Endothelial cell of umbilical vein (primary cell): ENCODE results near the gene OTOGL. TPM values are rescaled to one million over a fixed set of nuclear protein-coding genes. Genes with fewer than 3 reads are reported as not detected.

Experiments
- BruUV-seq: library from RNA; stranded (reverse); fragments of 400-500 nt; replicated peaks from 2 replicates; lab custom pipeline; 2021; lab: Mats Ljungman, UMichigan
- CTCF ChIA-PET: fragments of 300-600, 350-600 bp; sonication (Branson Sonifier 250); formaldehyde crosslinking; loops from one replicate; lab custom pipeline; 2021; ENCODE audit warnings: antibody characterized with exemption, inconsistent platforms; lab: Charles Lee
- POLR2A ChIA-PET: fragments of 300-600, 350-600 bp; sonication (Branson Sonifier 250); formaldehyde crosslinking; loops from one replicate; lab custom pipeline; 2021; ENCODE audit warnings: antibody characterized with exemption, inconsistent platforms; lab: Charles Lee
- DNase-seq: peaks from one replicate; pipeline ENCODE4 v3.0.0-alpha.2; 2011; ENCODE audit warnings: low read depth, low spot score
- FAIRE-seq: peaks from 2 replicates; lab custom pipeline; 2011; peaks lifted over from hg19 to GRCh38; lab: Jason Lieb, UNC
- H2AFZ ChIP-seq: 2 replicates; pipeline ENCODE4 v1.6.0; 2012; ENCODE audit warnings: low read depth, low read length, control low read depth, inconsistent platforms
- H3K27ac ChIP-seq: 2 replicates; pipeline ENCODE4 v1.5.1; 2011; ENCODE audit warnings: low read depth, mild to moderate bottlenecking, control low read depth, low read length, moderate library complexity; ENCODE audit not compliant: insufficient read depth
- H3K27me3 ChIP-seq, 2 experiments: 2 replicates each; pipeline versions ENCODE4 v1.6.0 to v1.6.1; 2011; ENCODE audit warnings: low read length in 2 of 2, mixed read lengths in 1 of 2; ENCODE audit not compliant: control insufficient read depth in 2 of 2, insufficient read depth in 2 of 2
- H3K36me3 ChIP-seq, 2 experiments: 2 replicates in 1 of 2; 3 replicates in 1 of 2; pipeline ENCODE4 v1.5.1; 2011; ENCODE audit warnings: low read length in 2 of 2, mild to moderate bottlenecking in 1 of 2, moderate library complexity in 1 of 2; ENCODE audit not compliant: control insufficient read depth in 2 of 2, insufficient read depth in 2 of 2; ENCODE audit errors: extremely low read depth in 1 of 2
- H3K4me1 ChIP-seq: 3 replicates; pipeline ENCODE4 v1.5.1; 2011; ENCODE audit warnings: mild to moderate bottlenecking, low read length; ENCODE audit not compliant: control insufficient read depth, insufficient read depth; ENCODE audit errors: extremely low read depth
- H3K4me2 ChIP-seq: 2 replicates; pipeline ENCODE4 v1.6.1; 2011; ENCODE audit warnings: low read length, control low read depth, mixed read lengths; ENCODE audit not compliant: insufficient read depth
- H3K4me3 ChIP-seq, 3 experiments: fragments of 200-600 bp in 1 of 3; sonication (generic), shearing (Covaris generic) in 1 of 3; replicated peaks in 1 of 3; 2 replicates each; pipeline ENCODE4 v1.5.1; 2011 to 2016; ENCODE audit warnings: control low read depth in 3 of 3, low read length in 3 of 3, mild to moderate bottlenecking in 2 of 3, inconsistent platforms in 1 of 3, low read depth in 1 of 3, moderate library complexity in 1 of 3; ENCODE audit not compliant: insufficient read depth in 1 of 3
- H3K79me2 ChIP-seq: 2 replicates; pipeline ENCODE4 v1.6.0; 2012; ENCODE audit warnings: low read length, inconsistent platforms; ENCODE audit not compliant: control insufficient read depth, insufficient read depth
- H3K9ac ChIP-seq: replicated peaks from 2 replicates; pipeline ENCODE3; 2011; ENCODE audit warnings: low read length, control low read depth; ENCODE audit not compliant: insufficient read depth; ENCODE audit errors: extremely low read depth
- H3K9me1 ChIP-seq: replicated peaks from 3 replicates; pipeline ENCODE4 v1.6.0; 2011; ENCODE audit warnings: mild to moderate bottlenecking, low read length; ENCODE audit not compliant: control insufficient read depth, insufficient read depth; ENCODE audit errors: extremely low read depth
- H3K9me3 ChIP-seq: replicated peaks from 2 replicates; pipeline ENCODE4 v1.5.1; 2012; ENCODE audit warnings: low read length, inconsistent platforms; ENCODE audit not compliant: control insufficient read depth, insufficient read depth
- H4K20me1 ChIP-seq: replicated peaks from 2 replicates; pipeline ENCODE3; 2011; ENCODE audit warnings: mild to moderate bottlenecking, low read length; ENCODE audit not compliant: control insufficient read depth, insufficient read depth; ENCODE audit errors: extremely low read depth
- CTCF ChIP-seq, 2 donors: IDR thresholded peaks; 1 replicate in 1 of 2; 2 replicates in 1 of 2; pipeline ENCODE4 v1.5.1; 2011; ENCODE audit warnings: low read length in 2 of 2, mild to moderate bottlenecking in 2 of 2, moderate library complexity in 2 of 2, control low read depth in 1 of 2, inconsistent platforms in 1 of 2, low read depth in 1 of 2; ENCODE audit not compliant: insufficient read depth in 1 of 2; ENCODE audit errors: extremely low read depth in 1 of 2
- EZH2 ChIP-seq: IDR thresholded peaks from 2 replicates; pipeline ENCODE4 v1.6.1; 2012; ENCODE audit warnings: borderline replicate concordance, low read depth, mild to moderate bottlenecking, moderate library complexity, low read length, inconsistent platforms; ENCODE audit not compliant: severe bottlenecking
- FOS ChIP-seq: IDR thresholded peaks from 2 replicates; pipeline ENCODE4 v1.6.1; 2011; ENCODE audit warnings: mild to moderate bottlenecking, low read length, moderate library complexity, borderline replicate concordance; ENCODE audit not compliant: insufficient read depth
- GATA2 ChIP-seq: IDR thresholded peaks from 2 replicates; pipeline ENCODE4 v1.7.0; 2011; ENCODE audit warnings: low read depth, mild to moderate bottlenecking, moderate library complexity, mixed read lengths, low read length; ENCODE audit not compliant: insufficient read length, insufficient read depth
- JUN ChIP-seq: IDR thresholded peaks from 2 replicates; pipeline ENCODE4 v1.6.1; 2011; ENCODE audit warnings: borderline replicate concordance, low read depth; ENCODE audit not compliant: insufficient read length, insufficient read depth
- MAX ChIP-seq: IDR thresholded peaks from 2 replicates; pipeline ENCODE4 v1.6.1; 2011; ENCODE audit not compliant: insufficient read depth, insufficient read length
- MYC ChIP-seq: IDR thresholded peaks from one replicate; pipeline ENCODE4 v1.6.1; 2011; ENCODE audit warnings: mild to moderate bottlenecking, low read depth, low read length
- POLR2A ChIP-seq: IDR thresholded peaks from 2 replicates; pipeline ENCODE4 v1.6.1; 2012; ENCODE audit warnings: low read depth, mild to moderate bottlenecking, control low read depth, low read length
- POLR2AphosphoS5 ChIP-seq: IDR thresholded peaks from 2 replicates; pipeline ENCODE4 v1.6.1; 2012; ENCODE audit warnings: low read depth, mild to moderate bottlenecking, control low read depth, low read length, moderate library complexity; ENCODE audit not compliant: insufficient read depth
- dilution Hi-C: fragments of 300-500 bp; cut with MboI; formaldehyde crosslinking; loops from one replicate; pipeline ENCODE4 v1.15.0; 2019; ENCODE audit warnings: low sequenced_read_pairs; ENCODE audit not compliant: extremely low pct_ligation_motif_present
- intact Hi-C: fragments of 100-400 bp; cut with micrococcal nuclease; formaldehyde crosslinking; loops from one replicate; pipeline ENCODE4 v1.10.0; 2022
- polyA plus RNA-seq, 4 experiments: library from polyadenylated mRNA; depleted of rRNA in 3 of 4; stranded (reverse) in 3 of 4; unstranded in 1 of 4; fragments of >200 nt; gene quantifications; 2 replicates each; pipeline versions ENCODE4 v1.2.1 to v1.2.3, GENCODE V29; 2011 to 2012; ENCODE audit warnings: missing spikeins in 1 of 4
- total RNA-seq: library from RNA; stranded (reverse); gene quantifications from 2 replicates; pipeline ENCODE4 v1.2.3, GENCODE V29; 2021

The OTOGL gene
- total and polyA plus RNA-seq, 2 donors (not counting 3 experiments of a cell fraction or from before 2014, with no cell fraction given): 1.4 to 2.0 TPM

- Histone ChIP-seq H3K9ac (no peak overlapping the region), H3K27me3 (no peaks in the 10 kb centered on the region), H3K9me1 (no peaks in the 10 kb centered on the region), H3K4me2 (no peak overlapping the region), H3K27ac (no peak overlapping the region), H2AFZ (no peak overlapping the region), H3K36me3 (no peaks in the 10 kb centered on the region), H3K4me1 (no peaks in the 10 kb centered on the region), H3K79me2 (no peaks in the 10 kb centered on the region), H3K4me3 (no peak overlapping the region), H3K9me3 (no peaks in the 10 kb centered on the region), H4K20me1 (no peaks in the 10 kb centered on the region)
- intact Hi-C loops (no loop called here), dilution Hi-C loops (no loop called here)
- DNase-seq: no peak
- BruUV-seq: no TSS peak
- POLR2A ChIA-PET: no interaction called here
- CTCF ChIA-PET: no interaction called here
- no peak for FAIRE-seq
- TF ChIP-seq CTCF (IDR thresholded peaks at IDR 0.05; ENCODE audit: extremely low read depth in 1 of 2, insufficient read depth in 1 of 2, low read depth in 1 of 2, low read length in 2 of 2) (no peak), FOS (no peak), POLR2A (no peak), JUN (no peak), GATA2 (no peak), POLR2AphosphoS5 (no peak), MYC (no peak), MAX (no peak), EZH2 (no peak)
These were observed 281.8 kb downstream of the OTOGL start for GRCh38 chr12:80381121-80381520.
